HL-60 (cell line): Measurements from ENCODE around the gene HOXD13.

Source experiments
- DNase-seq, 2 experiments: peaks; one replicate each; pipeline ENCODE4 v3.0.0-alpha.2; 2010 to 2020; ENCODE audit warnings: low read depth in 1 of 2, low spot score in 1 of 2
- H3K27ac ChIP-seq: fragments of 250-450 bp; sonication (Bioruptor Pico); replicated peaks from 2 replicates; pipeline ENCODE4 v1.5.1; 2020; ENCODE audit warnings: mild to moderate bottlenecking, moderate library complexity
- H3K27me3 ChIP-seq: fragments of 250-450 bp; sonication (Bioruptor Pico); 2 replicates; pipeline ENCODE4 v1.5.1; 2021; ENCODE audit warnings: mild to moderate bottlenecking, moderate library complexity; ENCODE audit not compliant: insufficient read depth, poor library complexity, severe bottlenecking
- H3K4me3 ChIP-seq: replicated peaks from 2 replicates; pipeline ENCODE4 v1.5.1; 2011; ENCODE audit warnings: mild to moderate bottlenecking, control low read depth, low read length; ENCODE audit not compliant: insufficient read depth
- GABPA ChIP-seq: IDR thresholded peaks from 2 replicates; pipeline ENCODE4 v1.6.1; 2012; ENCODE audit warnings: low read depth
- POLR2AphosphoS5 ChIP-seq: IDR thresholded peaks from 2 replicates; pipeline ENCODE4 v1.6.1; 2012; ENCODE audit warnings: low read depth
- SPI1 ChIP-seq: IDR thresholded peaks from 2 replicates; pipeline ENCODE4 v1.6.1; 2012; ENCODE audit warnings: low read depth, mild to moderate bottlenecking, borderline replicate concordance
- TF ChIP-seq, protein P1 (sequence below): IDR thresholded peaks from one replicate; pipeline ENCODE4 v1.5.1; 2011; ENCODE audit warnings: low read length, control low read depth, inconsistent platforms; ENCODE audit not compliant: insufficient read depth
- TF ChIP-seq, protein P2 (sequence below): IDR thresholded peaks from 2 replicates; pipeline ENCODE4 v1.6.1; 2012; ENCODE audit warnings: low read depth; ENCODE audit not compliant: insufficient replicate concordance

The HOXD13 gene

DNA sequence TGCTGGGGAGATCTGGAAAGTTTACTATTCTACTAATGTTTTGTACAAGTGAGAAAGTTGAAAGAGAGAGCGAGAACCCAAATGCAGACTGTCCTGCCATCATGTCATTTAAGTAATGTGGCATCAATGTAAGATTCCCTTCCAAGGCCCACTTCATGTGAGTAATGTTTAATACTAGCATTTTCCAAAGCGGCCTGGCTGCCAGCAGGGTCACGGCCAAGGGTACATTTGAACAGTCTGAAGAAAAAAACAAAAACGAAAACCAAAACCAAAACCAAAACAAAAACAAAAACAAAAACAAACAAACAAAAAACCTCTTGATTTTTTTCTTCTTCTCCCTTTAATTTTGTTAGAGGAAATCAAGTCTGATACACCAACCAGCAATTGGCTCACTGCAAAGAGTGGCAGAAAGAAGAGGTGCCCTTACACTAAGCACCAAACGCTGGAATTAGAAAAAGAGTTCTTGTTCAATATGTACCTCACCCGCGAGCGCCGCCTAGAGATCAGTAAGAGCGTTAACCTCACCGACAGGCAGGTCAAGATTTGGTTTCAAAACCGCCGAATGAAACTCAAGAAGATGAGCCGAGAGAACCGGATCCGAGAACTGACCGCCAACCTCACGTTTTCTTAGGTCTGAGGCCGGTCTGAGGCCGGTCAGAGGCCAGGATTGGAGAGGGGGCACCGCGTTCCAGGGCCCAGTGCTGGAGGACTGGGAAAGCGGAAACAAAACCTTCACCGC is 26.2 kb downstream of the HOXD13 start:
- Histone ChIP-seq H3K4me3 (no peak overlapping the region), H3K27me3 (peaks cover 94% of the 10 kb centered on the region), H3K27ac (no peak overlapping the region)
- TF ChIP-seq SPI1 (no peak), GABPA (no peak), POLR2AphosphoS5 (no peak)
- TF ChIP-seq, protein P1, sequence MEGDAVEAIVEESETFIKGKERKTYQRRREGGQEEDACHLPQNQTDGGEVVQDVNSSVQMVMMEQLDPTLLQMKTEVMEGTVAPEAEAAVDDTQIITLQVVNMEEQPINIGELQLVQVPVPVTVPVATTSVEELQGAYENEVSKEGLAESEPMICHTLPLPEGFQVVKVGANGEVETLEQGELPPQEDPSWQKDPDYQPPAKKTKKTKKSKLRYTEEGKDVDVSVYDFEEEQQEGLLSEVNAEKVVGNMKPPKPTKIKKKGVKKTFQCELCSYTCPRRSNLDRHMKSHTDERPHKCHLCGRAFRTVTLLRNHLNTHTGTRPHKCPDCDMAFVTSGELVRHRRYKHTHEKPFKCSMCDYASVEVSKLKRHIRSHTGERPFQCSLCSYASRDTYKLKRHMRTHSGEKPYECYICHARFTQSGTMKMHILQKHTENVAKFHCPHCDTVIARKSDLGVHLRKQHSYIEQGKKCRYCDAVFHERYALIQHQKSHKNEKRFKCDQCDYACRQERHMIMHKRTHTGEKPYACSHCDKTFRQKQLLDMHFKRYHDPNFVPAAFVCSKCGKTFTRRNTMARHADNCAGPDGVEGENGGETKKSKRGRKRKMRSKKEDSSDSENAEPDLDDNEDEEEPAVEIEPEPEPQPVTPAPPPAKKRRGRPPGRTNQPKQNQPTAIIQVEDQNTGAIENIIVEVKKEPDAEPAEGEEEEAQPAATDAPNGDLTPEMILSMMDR = no peak
- TF ChIP-seq, protein P2, sequence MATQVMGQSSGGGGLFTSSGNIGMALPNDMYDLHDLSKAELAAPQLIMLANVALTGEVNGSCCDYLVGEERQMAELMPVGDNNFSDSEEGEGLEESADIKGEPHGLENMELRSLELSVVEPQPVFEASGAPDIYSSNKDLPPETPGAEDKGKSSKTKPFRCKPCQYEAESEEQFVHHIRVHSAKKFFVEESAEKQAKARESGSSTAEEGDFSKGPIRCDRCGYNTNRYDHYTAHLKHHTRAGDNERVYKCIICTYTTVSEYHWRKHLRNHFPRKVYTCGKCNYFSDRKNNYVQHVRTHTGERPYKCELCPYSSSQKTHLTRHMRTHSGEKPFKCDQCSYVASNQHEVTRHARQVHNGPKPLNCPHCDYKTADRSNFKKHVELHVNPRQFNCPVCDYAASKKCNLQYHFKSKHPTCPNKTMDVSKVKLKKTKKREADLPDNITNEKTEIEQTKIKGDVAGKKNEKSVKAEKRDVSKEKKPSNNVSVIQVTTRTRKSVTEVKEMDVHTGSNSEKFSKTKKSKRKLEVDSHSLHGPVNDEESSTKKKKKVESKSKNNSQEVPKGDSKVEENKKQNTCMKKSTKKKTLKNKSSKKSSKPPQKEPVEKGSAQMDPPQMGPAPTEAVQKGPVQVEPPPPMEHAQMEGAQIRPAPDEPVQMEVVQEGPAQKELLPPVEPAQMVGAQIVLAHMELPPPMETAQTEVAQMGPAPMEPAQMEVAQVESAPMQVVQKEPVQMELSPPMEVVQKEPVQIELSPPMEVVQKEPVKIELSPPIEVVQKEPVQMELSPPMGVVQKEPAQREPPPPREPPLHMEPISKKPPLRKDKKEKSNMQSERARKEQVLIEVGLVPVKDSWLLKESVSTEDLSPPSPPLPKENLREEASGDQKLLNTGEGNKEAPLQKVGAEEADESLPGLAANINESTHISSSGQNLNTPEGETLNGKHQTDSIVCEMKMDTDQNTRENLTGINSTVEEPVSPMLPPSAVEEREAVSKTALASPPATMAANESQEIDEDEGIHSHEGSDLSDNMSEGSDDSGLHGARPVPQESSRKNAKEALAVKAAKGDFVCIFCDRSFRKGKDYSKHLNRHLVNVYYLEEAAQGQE = no peak
- DNase-seq = no peak

DNA sequence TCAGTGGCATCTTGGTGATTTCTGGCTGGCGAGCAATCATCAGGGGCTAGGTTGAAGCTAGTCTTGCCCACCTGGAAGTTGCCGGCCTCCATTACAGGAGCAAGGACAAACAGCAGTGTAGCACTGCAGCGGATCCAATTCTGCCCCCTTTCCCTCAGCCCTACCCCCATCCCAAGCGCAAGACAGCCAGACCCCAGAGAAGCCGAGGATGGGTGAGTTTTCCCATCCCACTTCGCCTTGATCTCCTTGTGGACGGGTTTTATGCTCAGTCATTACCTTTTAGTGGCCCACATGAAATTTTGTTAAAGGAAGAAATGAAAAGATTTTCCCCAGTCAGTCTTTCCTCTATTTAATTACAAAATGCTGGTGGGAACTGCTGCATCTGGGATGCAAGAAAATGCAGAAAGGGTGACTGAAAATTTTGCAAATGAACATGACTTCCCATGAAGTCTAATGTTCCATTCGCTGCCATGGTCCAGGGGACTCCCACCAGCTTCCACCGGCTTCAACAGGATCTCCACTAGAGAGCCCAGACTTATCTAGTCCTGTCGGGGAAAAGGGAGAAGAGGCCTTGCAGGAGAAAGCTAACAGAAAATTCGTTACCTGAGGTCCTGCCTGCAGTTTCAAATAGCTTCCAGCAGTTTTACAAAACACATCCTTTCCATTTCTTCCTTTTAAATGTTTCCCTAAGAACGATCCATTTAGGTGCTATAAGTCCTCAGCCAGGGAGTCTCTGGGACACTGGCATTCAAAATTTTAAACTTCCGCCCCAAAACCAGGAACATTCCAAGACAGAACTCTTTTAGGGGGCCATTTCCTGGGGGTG is 28.1 kb downstream of the HOXD13 start:
- TF ChIP-seq GABPA (no peak), POLR2AphosphoS5 (no peak), SPI1 (no peak)
- TF ChIP-seq, protein P1 = no peak
- TF ChIP-seq, protein P2 = no peak
- no peak overlapping the region for H3K4me3 ChIP-seq
- peaks cover 94% of the 10 kb centered on the region for H3K27me3 ChIP-seq
- DNase-seq = no peak
- H3K27ac ChIP-seq = no peak overlapping the region

DNA sequence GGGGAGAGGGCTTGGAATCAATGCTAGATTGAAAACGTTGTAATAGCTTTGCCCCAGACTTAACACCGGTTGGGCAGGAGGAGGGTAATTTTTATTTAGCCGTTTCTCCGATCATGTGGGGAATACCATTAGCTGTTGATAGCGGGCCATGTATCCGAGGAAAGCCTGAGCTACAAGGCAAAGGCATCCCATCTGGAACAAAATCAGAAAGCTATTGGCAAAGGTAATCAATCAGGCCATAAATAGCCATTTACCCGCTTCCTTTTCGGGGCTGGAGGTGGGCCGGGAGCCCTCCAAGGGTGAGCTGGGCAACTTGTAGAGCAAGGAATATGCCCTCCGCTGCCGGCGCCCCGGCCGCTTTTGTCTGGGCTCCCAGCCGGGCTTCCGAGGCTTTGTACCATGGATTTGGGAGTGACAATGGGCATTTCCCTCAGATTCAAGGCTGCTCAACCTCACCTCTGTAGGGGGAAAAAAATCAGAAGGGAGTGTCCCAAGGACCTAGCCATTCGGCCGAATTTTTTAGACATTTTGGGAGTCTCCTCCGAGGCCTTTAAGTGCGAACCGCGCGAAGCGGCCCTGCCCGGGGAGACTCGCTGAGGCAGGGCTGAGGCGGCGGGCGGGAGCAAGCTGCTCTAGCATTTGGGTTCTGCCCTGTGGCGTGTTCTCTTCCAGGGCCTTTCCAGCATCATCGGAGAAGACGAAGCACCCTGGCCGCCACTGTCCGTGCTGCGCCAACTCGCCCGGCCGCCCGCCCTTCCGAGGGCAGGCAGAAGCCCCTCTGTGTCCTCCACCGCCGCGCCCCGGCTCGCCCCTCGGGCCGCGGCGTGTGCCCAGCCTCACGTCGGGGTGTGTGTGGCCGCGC is 28.9 kb downstream of the HOXD13 start:
- DNase-seq = no peak
- Histone ChIP-seq H3K4me3 (no peak overlapping the region), H3K27me3 (peaks cover 94% of the 10 kb centered on the region), H3K27ac (no peak overlapping the region)
- TF ChIP-seq, protein P1 = no peak
- TF ChIP-seq POLR2AphosphoS5 (no peak), GABPA (no peak), SPI1 (no peak)
- TF ChIP-seq, protein P2 = no peak
